ENCODE results near the gene SGMS1.

DNA sequence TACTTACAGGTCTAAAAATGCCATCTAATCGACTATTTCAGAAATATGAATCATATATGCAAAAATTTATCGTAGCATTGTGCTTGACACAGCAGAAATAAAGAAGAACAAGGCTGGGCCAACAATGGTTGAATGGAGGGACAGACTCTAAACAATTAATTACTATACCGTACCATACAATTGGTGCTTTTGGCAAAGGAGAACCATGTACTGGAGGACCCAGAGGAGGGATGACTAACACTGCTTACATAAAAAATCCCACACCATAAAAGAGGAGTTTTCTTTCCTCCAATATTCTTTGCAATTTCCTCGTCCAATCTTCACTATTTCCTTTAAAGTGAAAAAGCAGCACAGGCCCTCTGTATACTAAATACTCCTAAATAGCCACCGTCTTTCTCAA is 94.1 kb downstream of the SGMS1 start:
- TF ChIP-seq POLR2AphosphoS5 (IDR thresholded peaks at IDR 0.05; ENCODE audit: insufficient read depth in 1 of 2, low read depth in 1 of 2) (no peak), POLR2A (IDR thresholded peaks at IDR 0.05) (no peak)

All from vagina (tissue), 2 donors.